ENCODE data around the gene SEMA4G. TPM values are rescaled to one million over a fixed set of nuclear protein-coding genes. Genes with fewer than 3 reads are reported as not detected.

Gene SEMA4G
- total and polyA plus RNA-seq, 2 of the 13 experiments (the other 11 are each of a cell fraction or from before 2014, with no cell fraction given) = 46.2 to 207 TPM

DNA sequence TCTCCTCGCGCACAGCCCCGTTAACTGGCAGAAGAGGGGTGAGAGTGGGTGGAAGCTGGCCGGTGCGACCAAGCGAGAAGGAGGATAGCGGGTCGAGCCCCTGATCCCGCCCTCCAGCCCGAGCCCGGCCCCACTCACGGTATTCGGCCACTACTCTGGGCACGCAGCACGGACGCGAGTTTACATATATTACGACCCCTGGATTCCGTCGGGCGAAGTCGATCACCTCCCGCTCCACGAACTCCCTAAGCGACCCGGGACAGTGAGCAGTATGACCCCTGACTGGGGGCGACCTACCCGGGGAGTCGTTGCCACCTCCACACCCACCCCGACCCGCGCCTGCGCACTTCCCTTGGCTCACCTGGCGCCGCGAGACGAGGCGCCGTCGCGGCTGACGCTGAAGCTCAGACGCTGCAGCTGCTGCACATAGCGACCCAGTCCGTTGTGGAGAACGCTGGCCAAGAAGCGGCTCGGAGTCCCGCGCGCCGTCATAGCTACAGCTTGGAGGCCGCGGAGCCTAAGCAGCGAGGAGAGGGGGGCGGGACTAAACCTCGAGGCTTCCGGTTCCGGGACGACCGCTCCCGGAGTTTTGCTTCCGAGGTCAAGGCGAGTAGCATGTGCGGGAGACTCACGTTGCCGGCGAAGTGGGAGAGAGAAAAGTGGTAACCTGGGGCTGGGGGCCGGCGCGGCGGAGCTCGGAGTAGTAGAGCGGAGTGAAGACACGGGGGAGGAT lies 17.8 kb downstream of the SEMA4G start, which contains the start of the genes MRPL43 and TWNK (continued):
- TF ChIP-seq, protein P1, sequence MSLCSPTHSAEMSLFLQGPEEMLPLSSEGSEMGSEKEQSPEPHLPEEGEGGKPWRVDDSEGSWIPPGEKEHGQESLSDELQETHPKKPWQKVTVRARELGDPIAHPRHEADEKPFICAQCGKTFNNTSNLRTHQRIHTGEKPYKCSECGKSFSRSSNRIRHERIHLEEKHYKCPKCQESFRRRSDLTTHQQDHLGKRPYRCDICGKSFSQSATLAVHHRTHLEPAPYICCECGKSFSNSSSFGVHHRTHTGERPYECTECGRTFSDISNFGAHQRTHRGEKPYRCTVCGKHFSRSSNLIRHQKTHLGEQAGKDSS (CRISPR knock-in tag; IDR thresholded peaks at IDR 0.05; ENCODE audit: borderline replicate concordance, low read depth) = no peak
- no peak for TF ChIP-seq SOX5 (CRISPR knock-in tag; IDR thresholded peaks at IDR 0.05; ENCODE audit: borderline replicate concordance)
- TF ChIP-seq, protein P2, sequence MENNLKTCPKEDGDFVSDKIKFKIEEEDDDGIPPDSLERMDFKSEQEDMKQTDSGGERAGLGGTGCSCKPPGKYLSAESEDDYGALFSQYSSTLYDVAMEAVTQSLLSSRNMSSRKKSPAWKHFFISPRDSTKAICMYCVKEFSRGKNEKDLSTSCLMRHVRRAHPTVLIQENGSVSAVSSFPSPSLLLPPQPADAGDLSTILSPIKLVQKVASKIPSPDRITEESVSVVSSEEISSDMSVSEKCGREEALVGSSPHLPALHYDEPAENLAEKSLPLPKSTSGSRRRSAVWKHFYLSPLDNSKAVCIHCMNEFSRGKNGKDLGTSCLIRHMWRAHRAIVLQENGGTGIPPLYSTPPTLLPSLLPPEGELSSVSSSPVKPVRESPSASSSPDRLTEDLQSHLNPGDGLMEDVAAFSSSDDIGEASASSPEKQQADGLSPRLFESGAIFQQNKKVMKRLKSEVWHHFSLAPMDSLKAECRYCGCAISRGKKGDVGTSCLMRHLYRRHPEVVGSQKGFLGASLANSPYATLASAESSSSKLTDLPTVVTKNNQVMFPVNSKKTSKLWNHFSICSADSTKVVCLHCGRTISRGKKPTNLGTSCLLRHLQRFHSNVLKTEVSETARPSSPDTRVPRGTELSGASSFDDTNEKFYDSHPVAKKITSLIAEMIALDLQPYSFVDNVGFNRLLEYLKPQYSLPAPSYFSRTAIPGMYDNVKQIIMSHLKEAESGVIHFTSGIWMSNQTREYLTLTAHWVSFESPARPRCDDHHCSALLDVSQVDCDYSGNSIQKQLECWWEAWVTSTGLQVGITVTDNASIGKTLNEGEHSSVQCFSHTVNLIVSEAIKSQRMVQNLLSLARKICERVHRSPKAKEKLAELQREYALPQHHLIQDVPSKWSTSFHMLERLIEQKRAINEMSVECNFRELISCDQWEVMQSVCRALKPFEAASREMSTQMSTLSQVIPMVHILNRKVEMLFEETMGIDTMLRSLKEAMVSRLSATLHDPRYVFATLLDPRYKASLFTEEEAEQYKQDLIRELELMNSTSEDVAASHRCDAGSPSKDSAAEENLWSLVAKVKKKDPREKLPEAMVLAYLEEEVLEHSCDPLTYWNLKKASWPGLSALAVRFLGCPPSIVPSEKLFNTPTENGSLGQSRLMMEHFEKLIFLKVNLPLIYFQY (CRISPR knock-in tag; IDR thresholded peaks at IDR 0.05; ENCODE audit: borderline replicate concordance) = no peak
- TF ChIP-seq RFX1 (IDR thresholded peaks at IDR 0.05) = no peak
- no peak for TF ChIP-seq CHD2 (IDR thresholded peaks at IDR 0.05; ENCODE audit: low read depth, low read length)
- no peak for TF ChIP-seq MAFK (conservative IDR thresholded peaks at IDR 0.05 in 1 of 2, IDR thresholded peaks at IDR 0.05 in 1 of 2; ENCODE audit: low read length in 2 of 2)
- TF ChIP-seq ZNF34 (CRISPR knock-in tag; IDR thresholded peaks at IDR 0.05; ENCODE audit: borderline replicate concordance) = no peak
- TF ChIP-seq, protein P3, sequence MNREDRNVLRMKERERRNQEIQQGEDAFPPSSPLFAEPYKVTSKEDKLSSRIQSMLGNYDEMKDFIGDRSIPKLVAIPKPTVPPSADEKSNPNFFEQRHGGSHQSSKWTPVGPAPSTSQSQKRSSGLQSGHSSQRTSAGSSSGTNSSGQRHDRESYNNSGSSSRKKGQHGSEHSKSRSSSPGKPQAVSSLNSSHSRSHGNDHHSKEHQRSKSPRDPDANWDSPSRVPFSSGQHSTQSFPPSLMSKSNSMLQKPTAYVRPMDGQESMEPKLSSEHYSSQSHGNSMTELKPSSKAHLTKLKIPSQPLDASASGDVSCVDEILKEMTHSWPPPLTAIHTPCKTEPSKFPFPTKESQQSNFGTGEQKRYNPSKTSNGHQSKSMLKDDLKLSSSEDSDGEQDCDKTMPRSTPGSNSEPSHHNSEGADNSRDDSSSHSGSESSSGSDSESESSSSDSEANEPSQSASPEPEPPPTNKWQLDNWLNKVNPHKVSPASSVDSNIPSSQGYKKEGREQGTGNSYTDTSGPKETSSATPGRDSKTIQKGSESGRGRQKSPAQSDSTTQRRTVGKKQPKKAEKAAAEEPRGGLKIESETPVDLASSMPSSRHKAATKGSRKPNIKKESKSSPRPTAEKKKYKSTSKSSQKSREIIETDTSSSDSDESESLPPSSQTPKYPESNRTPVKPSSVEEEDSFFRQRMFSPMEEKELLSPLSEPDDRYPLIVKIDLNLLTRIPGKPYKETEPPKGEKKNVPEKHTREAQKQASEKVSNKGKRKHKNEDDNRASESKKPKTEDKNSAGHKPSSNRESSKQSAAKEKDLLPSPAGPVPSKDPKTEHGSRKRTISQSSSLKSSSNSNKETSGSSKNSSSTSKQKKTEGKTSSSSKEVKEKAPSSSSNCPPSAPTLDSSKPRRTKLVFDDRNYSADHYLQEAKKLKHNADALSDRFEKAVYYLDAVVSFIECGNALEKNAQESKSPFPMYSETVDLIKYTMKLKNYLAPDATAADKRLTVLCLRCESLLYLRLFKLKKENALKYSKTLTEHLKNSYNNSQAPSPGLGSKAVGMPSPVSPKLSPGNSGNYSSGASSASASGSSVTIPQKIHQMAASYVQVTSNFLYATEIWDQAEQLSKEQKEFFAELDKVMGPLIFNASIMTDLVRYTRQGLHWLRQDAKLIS (CRISPR knock-in tag; IDR thresholded peaks at IDR 0.05) = 0 out of 2 replicates have a peak, but pooled peaks have one; percentile 45
- no peak for TF ChIP-seq MAFG (CRISPR knock-in tag; IDR thresholded peaks at IDR 0.05)
- TF ChIP-seq ASH2L (IDR thresholded peaks at IDR 0.05; ENCODE audit: insufficient read length, low read depth, low read length) = peak; percentile 95
- no peak; the same call in 1 of the 2 replicates for TF ChIP-seq ZNF709 (CRISPR knock-in tag; IDR thresholded peaks at IDR 0.05)
- TF ChIP-seq, protein P4, sequence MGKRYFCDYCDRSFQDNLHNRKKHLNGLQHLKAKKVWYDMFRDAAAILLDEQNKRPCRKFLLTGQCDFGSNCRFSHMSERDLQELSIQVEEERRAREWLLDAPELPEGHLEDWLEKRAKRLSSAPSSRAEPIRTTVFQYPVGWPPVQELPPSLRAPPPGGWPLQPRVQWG (CRISPR knock-in tag; IDR thresholded peaks at IDR 0.05; ENCODE audit: borderline replicate concordance, low read depth) = no peak
- TF ChIP-seq TBX2 (CRISPR knock-in tag; IDR thresholded peaks at IDR 0.05; ENCODE audit: borderline replicate concordance) = peak; percentile 56
- no peak for TF ChIP-seq ZNF121 (CRISPR knock-in tag; IDR thresholded peaks at IDR 0.05)
- TF ChIP-seq FOXP1 (IDR thresholded peaks at IDR 0.05) = no peak
- TF ChIP-seq FOXP1 (CRISPR knock-in tag; IDR thresholded peaks at IDR 0.05) = no peak
- TF ChIP-seq, protein P5, sequence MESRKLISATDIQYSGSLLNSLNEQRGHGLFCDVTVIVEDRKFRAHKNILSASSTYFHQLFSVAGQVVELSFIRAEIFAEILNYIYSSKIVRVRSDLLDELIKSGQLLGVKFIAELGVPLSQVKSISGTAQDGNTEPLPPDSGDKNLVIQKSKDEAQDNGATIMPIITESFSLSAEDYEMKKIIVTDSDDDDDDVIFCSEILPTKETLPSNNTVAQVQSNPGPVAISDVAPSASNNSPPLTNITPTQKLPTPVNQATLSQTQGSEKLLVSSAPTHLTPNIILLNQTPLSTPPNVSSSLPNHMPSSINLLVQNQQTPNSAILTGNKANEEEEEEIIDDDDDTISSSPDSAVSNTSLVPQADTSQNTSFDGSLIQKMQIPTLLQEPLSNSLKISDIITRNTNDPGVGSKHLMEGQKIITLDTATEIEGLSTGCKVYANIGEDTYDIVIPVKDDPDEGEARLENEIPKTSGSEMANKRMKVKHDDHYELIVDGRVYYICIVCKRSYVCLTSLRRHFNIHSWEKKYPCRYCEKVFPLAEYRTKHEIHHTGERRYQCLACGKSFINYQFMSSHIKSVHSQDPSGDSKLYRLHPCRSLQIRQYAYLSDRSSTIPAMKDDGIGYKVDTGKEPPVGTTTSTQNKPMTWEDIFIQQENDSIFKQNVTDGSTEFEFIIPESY (CRISPR knock-in tag; IDR thresholded peaks at IDR 0.05) = no peak
- no peak; the same call in 1 of the 2 replicates for TF ChIP-seq ZNF703 (CRISPR knock-in tag; IDR thresholded peaks at IDR 0.05; ENCODE audit: borderline replicate concordance)
- TF ChIP-seq SATB2 (CRISPR knock-in tag; IDR thresholded peaks at IDR 0.05) = no peak
